HG03097 (cell line): Measurements from ENCODE around the gene PKN1.
A peak's percentile ranks its signal among the peaks of the same experiment; 100 is the strongest.

Experiments used
- ATAC-seq: cut with Tn5 transposase; IDR thresholded peaks from one replicate; pipeline ENCODE4 v1.9.1; 2021; ENCODE audit not compliant: unreplicated experiment, low FRiP score

PKN1 gene

DNA sequence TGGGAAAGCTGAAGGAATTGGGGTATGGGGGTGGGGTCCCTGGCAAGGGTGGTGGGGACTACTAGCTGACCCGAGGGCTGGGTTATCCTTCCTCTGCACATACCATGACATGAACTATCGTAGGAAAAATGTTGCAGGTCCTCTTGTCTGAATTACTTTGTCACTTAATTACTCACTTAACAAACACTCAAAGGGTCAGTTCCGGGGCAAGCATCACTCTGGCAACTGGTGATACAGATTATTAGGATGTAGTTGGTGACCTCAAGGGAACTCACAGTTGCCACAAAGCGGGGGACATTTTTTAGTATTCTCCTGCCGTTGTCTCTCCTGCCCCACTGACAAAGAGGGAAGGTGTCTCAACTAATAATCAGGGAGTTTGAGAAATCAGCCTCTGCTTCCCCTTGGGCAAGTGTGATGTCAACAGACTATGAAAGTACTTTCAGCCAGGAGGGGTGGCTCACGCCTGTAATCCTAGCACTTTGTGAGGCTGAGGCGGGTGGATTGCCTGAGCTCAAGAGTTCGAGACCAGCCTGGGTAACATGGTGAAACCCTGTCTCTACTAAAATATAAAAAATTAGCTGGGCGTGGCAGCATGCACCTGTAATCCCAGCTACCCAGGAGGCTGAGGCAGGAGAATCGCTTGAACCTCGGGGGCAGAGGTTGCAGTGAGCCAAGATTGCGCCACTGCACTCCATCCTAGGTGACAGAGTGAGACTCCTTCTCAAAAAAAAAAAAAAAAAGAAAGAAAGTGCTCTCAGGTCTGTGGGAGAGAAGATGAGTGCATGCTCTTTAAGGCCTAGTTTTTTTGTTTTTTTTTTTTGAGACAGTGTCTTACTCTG lies 74.8 kb downstream of the PKN1 start:
- no peak for ATAC-seq

- ATAC-seq: no peak
Measured at GRCh38 chr19:14510311-14511228, 77.5 kb downstream of the PKN1 start.

DNA sequence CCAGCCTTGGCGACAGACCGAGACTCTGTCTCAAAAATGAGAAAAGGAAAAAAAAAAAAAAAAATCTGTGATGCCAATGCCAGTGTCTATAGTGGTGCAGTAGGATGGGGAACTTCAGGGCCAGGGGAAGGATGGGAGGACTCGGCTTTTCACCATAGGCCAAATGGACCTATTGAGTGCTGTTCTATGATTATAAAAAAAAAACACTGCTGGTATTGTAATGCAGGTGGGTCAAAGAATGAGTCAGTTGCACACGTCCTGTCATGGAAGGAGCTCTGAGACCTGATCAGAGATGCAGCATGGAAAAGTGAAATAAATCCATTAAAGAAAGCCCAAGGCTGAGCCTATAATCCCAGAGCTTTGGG lies 78.1 kb downstream of the PKN1 start:
- no peak for ATAC-seq

DNA sequence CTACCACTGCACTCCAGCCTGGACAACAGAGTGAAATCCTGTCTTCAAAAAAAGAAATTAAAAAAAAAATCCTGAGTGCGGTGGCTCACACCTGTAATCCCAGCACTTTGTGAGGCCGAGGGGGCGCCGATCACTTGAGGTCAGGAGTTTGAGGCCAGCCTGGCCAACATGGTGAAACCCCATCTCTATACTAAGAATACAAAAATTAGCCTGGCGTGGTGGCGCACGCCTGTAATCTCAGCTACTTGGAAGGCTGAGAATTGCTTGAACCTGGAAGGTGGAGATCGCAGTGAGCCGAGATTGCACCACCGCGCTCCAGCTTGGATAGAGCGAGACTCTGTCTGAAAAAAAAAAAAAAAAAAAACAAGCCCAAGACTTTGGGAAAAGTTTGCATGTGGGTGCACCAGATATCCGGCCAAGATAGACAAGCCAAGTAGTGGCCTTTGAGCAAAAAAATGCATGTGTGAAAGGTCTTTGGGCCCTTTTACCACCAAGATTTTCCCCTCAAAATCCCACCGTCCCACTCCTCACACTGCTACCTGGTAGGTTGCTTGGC lies 79.4 kb downstream of the PKN1 start:
- no peak for ATAC-seq

- ATAC-seq: no peak
Measured at GRCh38 chr19:14514215-14514863, 81.2 kb downstream of the PKN1 start.

- no peak for ATAC-seq
Measured at GRCh38 chr19:14515501-14516047, 82.5 kb downstream of the PKN1 start.

- ATAC-seq: no peak
Measured at GRCh38 chr19:14516048-14516534, 83.0 kb downstream of the PKN1 start.

- ATAC-seq: no peak
Measured at GRCh38 chr19:14516746-14517438, 83.8 kb downstream of the PKN1 start.

DNA sequence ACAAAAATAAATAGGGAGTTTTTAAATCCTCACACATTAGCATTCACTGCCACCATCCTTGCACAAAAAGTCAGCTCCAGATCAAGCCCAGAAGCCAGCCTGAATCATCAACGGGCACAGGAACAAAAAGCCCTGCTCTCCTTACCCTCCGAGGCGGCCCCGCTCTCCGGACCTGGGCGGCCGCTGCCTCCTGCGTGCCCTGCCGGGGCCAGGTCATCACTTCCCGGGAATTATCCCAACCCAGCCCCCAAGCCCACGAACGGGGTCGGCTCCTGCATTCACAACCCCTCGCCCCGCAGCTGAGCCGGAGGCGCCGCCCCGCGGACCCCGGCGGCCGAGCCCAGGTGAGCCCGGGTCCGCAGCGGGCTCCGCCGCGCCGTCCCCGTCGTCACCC lies 84.3 kb downstream of the PKN1 start:
- peak; percentile 2 for ATAC-seq

DNA sequence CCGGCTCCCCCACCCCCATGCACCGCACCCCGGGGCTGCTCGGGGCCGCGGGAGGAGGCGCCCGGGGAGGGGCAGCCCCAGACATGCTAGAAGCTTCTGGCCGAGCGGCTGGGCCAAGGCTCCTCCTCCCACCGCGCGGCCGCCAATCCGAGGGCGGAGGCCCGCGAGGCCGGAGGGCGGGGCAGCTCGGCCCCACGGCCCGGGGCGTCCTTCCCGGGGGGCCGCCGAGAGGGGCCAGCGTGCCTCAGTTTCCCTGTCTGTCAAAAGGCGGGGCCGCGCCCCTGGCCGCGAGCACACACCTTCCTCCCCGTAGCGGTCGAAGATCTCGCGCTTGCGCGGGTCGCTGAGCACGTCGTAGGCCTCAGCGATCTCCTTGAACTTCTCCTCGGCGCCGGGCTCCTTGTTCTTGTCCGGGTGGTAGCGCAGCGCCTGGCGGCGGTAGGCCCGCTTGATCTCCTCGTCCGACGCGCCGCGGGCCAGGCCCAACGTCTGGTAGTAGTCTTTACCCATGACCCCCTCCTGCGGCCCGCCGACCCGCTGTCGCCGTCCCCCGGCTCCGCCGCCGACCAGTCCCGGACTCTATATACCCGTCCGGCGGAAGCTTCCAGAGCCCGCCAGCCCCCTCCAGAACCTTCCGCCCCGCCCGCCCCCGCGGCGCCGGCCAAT lies 84.9 kb downstream of the PKN1 start, which contains the start of gene DNAJB1:
DNAJB1 (minus strand) TSS at position 558 of the 666 bp plus-strand sequence; CDS start at position 510, 48 bp downstream.
- ATAC-seq: peak; percentile 71

DNA sequence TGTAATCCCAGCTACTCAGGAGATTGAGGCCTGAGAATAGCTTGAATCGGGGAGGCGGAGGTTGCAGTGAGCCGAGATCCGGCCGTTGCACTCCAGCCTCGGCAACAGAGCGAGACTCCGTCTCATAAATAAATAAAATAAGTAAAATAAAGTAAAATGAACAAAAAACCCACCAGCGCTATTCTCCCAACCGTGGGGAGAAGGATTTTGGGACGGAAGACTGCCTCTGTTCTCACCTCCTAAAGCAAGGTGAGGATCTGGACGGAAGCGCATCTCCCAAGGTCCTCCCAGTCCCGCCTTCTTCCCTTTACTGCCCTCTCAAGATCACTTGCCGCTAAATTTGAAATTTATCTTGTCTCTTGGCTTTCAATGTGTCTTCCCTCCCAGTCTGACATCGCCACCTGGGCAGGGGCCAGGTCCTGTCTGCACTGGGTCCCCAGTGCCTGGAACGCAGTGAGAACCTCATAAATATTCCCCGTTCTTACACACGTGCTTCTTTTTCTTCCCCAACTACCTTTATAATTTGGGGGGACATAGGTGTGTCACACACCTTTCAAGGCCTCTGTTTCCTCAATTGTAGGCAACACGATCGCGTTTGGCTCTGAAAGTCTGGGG lies 86.2 kb downstream of the PKN1 start:
- no peak for ATAC-seq

DNA sequence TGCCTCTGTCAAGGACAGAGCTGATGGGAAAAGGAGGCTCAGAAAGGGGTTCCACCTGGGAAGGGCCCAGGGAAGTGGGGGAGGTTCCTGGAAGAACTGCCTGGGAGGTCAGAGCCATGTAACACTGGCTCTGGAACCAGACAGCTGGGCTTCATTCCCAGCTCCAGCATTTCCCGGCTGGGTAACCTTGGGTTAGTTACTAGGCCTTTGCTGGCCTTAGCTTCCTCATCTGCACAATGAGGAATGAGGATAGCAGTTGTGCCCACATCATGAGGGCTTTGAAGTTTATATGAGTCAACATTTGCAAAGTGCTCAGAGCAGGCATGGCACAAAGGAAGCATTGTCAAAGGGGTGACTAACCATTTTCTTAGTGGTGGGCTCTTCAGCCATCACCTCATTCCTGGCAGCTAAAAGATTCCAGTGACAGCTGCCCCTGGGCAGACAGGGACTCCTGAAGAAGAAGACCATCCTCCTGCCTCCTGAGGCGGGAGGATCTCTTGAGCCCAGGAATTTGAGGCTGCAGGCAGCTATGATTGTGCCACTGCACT lies 86.8 kb downstream of the PKN1 start:
- ATAC-seq: no peak

GRCh38 chr19:14520543-14520942 lies 87.4 kb downstream of the PKN1 start:
- no peak for ATAC-seq
